WI38 (cell line): ENCODE results near the gene ATOSA.
A peak's percentile ranks its signal among the peaks of the same experiment; 100 is the strongest.

Source experiments
- H3K4me3 ChIP-seq: 2 replicates; pipeline ENCODE4 v1.5.1; 2011; ENCODE audit warnings: low read depth, mild to moderate bottlenecking, control low read depth, low read length
- CTCF ChIP-seq: IDR thresholded peaks from 2 replicates; pipeline ENCODE4 v1.5.1; 2012; ENCODE audit warnings: low read depth, mild to moderate bottlenecking, control low read depth, low read length

The ATOSA gene

GRCh38 chr15:52683580-52683979, 4.4 kb upstream of the ATOSA start:
- TF ChIP-seq CTCF, result no peak
- no peak overlapping the region for H3K4me3 ChIP-seq

DNA sequence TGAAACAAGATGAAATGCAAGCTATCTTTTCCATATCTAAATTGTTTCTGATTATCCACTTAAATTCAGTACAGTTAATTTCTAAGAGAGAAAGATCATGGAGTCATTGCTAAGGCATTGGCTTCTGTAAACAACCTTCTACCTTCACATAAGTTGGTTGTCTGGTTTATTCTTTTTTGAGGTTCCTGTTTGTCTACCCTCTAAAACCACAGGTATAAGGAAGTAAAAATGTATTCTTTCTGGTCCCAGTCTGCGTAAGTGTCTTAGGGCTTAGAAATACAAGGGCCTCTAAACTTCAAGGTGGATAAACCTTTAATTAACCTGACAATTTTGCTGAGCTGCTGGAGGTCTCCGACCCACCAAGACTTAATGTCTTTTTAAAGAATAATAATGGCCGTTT, 3.6 kb upstream of the ATOSA start:
- H3K4me3 ChIP-seq, result no peak overlapping the region
- TF ChIP-seq CTCF, result no peak

DNA sequence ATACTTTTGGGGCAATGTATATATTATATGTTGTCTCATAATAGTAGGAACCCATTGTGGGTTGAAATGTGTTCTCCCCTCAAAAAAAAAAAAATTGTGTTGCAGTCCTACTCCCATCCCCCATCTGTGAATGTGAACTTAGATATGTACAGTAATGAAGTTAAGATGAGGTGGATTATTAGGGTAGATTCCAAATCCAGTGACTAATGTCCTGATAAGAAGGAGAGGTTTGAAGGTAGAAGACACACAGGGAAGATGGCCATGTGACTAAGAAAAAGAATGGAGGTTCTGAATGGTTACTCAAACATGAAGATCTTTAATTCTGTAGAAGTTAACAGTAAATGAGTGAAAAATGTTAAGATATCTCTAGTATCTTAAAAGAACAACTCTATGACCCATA, 3.0 kb upstream of the ATOSA start:
- no peak overlapping the region for H3K4me3 ChIP-seq
- TF ChIP-seq CTCF, result no peak

GRCh38 chr15:52681441-52681840, 2.3 kb upstream of the ATOSA start:
- no peak for TF ChIP-seq CTCF

GRCh38 chr15:52680761-52681160, 1.6 kb upstream of the ATOSA start:
- no peak overlapping the region for H3K4me3 ChIP-seq
- no peak for TF ChIP-seq CTCF

More at GRCh38 chr15:52681441-52681840, 2.3 kb upstream of the ATOSA start:
- no peak overlapping the region for H3K4me3 ChIP-seq

DNA sequence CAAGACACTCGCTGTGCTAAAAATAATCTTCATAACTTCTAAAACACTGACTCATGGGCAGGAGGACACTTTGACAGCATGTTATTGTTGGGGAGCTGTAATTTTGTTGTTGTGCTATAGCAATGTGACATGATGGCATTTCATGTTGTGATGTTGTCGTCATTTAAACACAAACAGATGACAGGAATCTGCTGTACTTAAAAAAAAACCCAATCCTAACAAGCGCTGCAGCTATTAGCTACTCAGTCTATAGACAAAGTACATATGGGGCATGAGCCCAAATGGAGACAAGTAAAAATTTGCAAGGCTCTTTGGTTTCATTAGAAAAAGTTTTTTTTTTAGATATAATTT, 828 bp upstream of the ATOSA start:
- peak overlapping the region; percentile 86 for H3K4me3 ChIP-seq

More for the DNA sequence above, 828 bp upstream of the ATOSA start:
- no peak for TF ChIP-seq CTCF
